GM12878 (cell line): ENCODE results near the gene DLG2. TPM values are rescaled to one million over a fixed set of nuclear protein-coding genes. Genes with fewer than 3 reads are reported as not detected.

Source experiments
- JUNB ChIP-seq: IDR thresholded peaks from 2 replicates; pipeline ENCODE4 v1.6.1; 2016; ENCODE audit warnings: antibody characterized with exemption, mild to moderate bottlenecking
- NFIC ChIP-seq: IDR thresholded peaks from 2 replicates; pipeline ENCODE4 v1.6.1; 2012; ENCODE audit warnings: low read depth, mild to moderate bottlenecking, inconsistent platforms, low read length, moderate library complexity
- RUNX3 ChIP-seq: IDR thresholded peaks from 2 replicates; pipeline ENCODE4 v1.6.1; 2012; ENCODE audit warnings: low read length, inconsistent platforms
- SUZ12 ChIP-seq: fragments of 200-600 bp; sonication (generic); IDR thresholded peaks from one replicate; pipeline ENCODE4 v1.6.1; 2018; ENCODE audit warnings: antibody characterized with exemption, mild to moderate bottlenecking; ENCODE audit not compliant: unreplicated experiment
- polyA plus RNA-seq, 11 experiments: library from polyadenylated mRNA; depleted of rRNA in 4 of 11; unstranded in 6 of 11; stranded (reverse) in 5 of 11; fragments of >200 nt; fragmentation: Nextera tagmentation in 4 of 11; fragmentation: Illumina TruSeq in 1 of 11; extraction: Ambion mirVana in 4 of 11; extraction: Trizol in 1 of 11; gene quantifications; 1 replicate in 1 of 11; 2 replicates in 10 of 11; pipeline versions ENCODE4 v1.2.1 to v1.2.3, GENCODE V29; 2011 to 2016; ENCODE audit warnings: inconsistent platforms in 2 of 11, missing spikeins in 2 of 11, low read depth in 1 of 11
- total RNA-seq, 4 experiments: library from RNA; depleted of rRNA in 3 of 4; stranded (reverse); fragments of >200 nt in 3 of 4; fragmentation: Illumina TruSeq in 1 of 4; extraction: Trizol in 1 of 4; gene quantifications; 2 replicates each; pipeline versions ENCODE4 v1.2.1 to v1.2.3, GENCODE V29; 2013 to 2021
- TF ChIP-seq, protein P1 (sequence below): IDR thresholded peaks from 2 replicates; pipeline ENCODE4 v1.6.1; 2011; ENCODE audit warnings: low read depth, mild to moderate bottlenecking, low read length, moderate library complexity, borderline replicate concordance; ENCODE audit errors: extremely low read depth
- TF ChIP-seq, protein P2 (sequence below): fragments of 450-650 bp; IDR thresholded peaks from 2 replicates; pipeline ENCODE4 v1.6.1; 2017; ENCODE audit warnings: antibody characterized with exemption, mild to moderate bottlenecking, moderate library complexity
- TF ChIP-seq, protein P3 (sequence below): IDR thresholded peaks from 2 replicates; pipeline ENCODE4 v1.6.1; 2012; ENCODE audit warnings: improper control_type of control experiment, low read depth, low read length; ENCODE audit not compliant: insufficient replicate concordance

Gene DLG2
- total and polyA plus RNA-seq, 10 of the 15 experiments (the other 5 are each of a cell fraction or from before 2014, with no cell fraction given) = 0.09 to 0.98 (median 0.35) TPM

DNA sequence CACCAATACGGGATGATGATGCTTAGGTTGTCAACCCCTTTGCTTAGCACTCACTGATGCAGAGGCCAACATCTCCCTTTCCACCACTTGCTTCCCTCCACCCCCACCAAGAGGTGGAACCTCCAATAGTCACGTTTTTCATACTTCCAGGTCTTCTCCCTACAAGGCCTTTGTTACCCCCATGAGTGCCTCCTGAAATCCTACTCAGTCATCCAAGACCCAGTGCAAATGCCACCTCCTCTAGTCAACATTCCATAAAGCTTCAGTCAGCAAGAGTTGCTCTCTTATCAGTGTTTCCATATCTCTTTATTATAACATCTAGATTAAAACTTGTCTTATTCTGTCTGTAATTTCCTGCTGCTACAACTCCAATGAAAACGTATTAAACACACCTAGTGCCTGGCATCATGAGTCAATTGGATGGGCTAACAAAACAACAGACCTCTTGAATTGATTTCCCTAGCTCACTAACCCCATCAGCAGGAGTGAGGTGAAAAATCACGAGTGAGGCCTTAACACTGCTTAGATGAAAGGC is 1970.3 kb downstream of the DLG2 start (continued):
- TF ChIP-seq, protein P1, sequence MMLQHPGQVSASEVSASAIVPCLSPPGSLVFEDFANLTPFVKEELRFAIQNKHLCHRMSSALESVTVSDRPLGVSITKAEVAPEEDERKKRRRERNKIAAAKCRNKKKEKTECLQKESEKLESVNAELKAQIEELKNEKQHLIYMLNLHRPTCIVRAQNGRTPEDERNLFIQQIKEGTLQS = no peak
- no peak for TF ChIP-seq NFIC
- no peak for TF ChIP-seq JUNB
- TF ChIP-seq, protein P2, sequence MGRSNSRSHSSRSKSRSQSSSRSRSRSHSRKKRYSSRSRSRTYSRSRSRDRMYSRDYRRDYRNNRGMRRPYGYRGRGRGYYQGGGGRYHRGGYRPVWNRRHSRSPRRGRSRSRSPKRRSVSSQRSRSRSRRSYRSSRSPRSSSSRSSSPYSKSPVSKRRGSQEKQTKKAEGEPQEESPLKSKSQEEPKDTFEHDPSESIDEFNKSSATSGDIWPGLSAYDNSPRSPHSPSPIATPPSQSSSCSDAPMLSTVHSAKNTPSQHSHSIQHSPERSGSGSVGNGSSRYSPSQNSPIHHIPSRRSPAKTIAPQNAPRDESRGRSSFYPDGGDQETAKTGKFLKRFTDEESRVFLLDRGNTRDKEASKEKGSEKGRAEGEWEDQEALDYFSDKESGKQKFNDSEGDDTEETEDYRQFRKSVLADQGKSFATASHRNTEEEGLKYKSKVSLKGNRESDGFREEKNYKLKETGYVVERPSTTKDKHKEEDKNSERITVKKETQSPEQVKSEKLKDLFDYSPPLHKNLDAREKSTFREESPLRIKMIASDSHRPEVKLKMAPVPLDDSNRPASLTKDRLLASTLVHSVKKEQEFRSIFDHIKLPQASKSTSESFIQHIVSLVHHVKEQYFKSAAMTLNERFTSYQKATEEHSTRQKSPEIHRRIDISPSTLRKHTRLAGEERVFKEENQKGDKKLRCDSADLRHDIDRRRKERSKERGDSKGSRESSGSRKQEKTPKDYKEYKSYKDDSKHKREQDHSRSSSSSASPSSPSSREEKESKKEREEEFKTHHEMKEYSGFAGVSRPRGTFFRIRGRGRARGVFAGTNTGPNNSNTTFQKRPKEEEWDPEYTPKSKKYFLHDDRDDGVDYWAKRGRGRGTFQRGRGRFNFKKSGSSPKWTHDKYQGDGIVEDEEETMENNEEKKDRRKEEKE = no peak
- TF ChIP-seq, protein P3, sequence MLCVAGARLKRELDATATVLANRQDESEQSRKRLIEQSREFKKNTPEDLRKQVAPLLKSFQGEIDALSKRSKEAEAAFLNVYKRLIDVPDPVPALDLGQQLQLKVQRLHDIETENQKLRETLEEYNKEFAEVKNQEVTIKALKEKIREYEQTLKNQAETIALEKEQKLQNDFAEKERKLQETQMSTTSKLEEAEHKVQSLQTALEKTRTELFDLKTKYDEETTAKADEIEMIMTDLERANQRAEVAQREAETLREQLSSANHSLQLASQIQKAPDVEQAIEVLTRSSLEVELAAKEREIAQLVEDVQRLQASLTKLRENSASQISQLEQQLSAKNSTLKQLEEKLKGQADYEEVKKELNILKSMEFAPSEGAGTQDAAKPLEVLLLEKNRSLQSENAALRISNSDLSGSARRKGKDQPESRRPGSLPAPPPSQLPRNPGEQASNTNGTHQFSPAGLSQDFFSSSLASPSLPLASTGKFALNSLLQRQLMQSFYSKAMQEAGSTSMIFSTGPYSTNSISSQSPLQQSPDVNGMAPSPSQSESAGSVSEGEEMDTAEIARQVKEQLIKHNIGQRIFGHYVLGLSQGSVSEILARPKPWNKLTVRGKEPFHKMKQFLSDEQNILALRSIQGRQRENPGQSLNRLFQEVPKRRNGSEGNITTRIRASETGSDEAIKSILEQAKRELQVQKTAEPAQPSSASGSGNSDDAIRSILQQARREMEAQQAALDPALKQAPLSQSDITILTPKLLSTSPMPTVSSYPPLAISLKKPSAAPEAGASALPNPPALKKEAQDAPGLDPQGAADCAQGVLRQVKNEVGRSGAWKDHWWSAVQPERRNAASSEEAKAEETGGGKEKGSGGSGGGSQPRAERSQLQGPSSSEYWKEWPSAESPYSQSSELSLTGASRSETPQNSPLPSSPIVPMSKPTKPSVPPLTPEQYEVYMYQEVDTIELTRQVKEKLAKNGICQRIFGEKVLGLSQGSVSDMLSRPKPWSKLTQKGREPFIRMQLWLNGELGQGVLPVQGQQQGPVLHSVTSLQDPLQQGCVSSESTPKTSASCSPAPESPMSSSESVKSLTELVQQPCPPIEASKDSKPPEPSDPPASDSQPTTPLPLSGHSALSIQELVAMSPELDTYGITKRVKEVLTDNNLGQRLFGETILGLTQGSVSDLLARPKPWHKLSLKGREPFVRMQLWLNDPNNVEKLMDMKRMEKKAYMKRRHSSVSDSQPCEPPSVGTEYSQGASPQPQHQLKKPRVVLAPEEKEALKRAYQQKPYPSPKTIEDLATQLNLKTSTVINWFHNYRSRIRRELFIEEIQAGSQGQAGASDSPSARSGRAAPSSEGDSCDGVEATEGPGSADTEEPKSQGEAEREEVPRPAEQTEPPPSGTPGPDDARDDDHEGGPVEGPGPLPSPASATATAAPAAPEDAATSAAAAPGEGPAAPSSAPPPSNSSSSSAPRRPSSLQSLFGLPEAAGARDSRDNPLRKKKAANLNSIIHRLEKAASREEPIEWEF = no peak
- TF ChIP-seq SUZ12 = no peak
- TF ChIP-seq RUNX3 = no peak
